ENCODE measurements around the gene CDIPT.

CDIPT gene

DNA sequence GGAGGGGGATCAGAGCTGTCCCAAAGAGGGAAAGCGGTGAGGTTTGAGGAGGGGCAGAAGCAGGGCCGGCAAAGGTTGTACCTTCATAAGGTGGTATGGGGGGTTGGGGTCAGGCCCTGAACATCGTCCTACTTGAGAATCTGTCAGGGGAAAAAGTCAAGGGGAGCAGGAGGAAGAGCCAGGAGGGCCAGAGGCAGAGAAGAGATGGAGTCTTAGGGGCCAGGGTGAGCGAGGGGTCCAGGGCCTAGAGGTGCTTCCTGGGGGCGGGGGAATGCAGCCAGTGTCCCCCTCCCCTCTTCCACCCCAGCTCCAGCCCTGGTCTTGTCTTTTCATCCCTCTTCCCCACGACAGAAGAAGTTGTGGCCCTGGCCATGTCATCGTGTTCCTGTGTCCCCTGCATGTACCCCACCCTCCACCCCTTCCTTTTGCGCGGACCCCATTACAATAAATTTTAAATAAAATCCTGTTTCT is 52.3 kb downstream of the CDIPT start:
- no peak for DNase-seq (ENCODE audit: low read depth in 2 of 2)

DNA sequence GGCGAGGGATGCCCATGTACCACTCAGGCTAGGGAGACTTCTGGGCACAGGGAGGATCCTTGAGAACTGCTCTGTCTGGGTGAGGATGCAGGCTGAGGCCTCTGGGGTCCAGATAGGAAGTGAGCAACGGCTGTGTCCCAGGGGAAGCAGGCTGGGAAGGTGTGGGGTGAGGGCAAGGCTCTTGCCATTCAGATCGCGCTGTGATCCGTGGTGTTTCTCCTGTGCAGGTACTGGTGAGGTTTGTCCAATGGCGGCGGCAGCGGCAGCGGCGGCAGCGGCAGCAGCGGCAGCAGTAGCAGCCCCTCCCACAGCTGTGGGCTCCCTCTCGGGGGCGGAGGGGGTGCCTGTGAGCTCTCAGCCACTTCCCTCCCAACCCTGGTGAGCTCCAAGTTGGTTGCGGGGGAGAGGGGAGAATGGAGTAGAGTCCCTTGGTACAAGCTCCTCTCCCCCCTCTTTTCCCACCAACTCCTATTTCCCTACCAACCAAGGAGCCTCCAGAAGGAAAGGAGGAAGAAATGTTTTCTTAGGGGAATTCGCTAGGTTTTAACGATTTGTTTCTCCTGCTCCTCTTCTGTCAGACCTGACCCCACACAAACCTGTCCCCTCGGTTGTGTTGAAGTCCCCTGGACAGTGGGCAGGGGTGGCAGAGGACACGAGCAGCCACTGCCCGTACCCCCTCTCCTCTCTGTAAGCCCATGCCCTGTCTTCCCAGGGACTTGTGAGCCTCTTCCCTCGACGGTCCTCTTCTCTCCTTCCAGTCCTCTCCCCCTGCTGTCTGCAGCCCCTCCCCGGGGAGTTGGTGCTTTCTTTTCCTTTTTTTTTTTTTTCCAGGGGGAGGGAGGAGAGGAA is 53.0 kb downstream of the CDIPT start:
- no peak for DNase-seq (ENCODE audit: low read depth in 2 of 2)

GRCh38 chr16:29809031-29809747 is 53.8 kb downstream of the CDIPT start:
- no peak for DNase-seq (ENCODE audit: low read depth in 2 of 2)
